Measurements from ENCODE around the gene PRRX2. TPM values are rescaled to one million over a fixed set of nuclear protein-coding genes. Genes with fewer than 3 reads are reported as not detected.

PRRX2 gene
- polyA plus RNA-seq, 1 donor (not counting 4 experiments of a cell fraction or from before 2014, with no cell fraction given): not detected

DNA sequence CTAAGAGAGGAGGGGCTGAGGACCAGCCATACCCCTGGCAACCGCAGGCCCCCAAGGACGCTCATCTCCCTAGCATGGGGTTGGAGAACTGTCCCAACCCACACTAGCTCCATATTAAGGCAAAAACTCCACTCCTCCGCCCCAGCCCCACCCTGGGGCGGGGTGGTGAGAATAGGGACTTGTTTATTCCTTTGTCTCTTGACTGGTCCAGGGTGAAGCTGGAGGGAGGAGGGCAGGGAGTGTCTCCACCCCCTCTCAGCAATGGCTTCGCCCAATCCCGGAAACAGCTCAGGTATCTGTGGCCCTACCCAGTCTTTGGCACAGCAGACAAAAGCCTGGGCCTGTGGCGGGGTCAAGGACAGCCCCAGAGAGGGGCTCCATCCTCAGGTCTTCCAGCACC is 16.9 kb downstream of the PRRX2 start:
- H3K36me3 ChIP-seq (ENCODE audit: control insufficient read depth in 2 of 2, extremely low read depth in 1 of 2, insufficient read depth in 2 of 2, low read length in 2 of 2): no peaks in the 10 kb centered on the region
- peaks cover 2% of the 10 kb centered on the region for H4K20me1 ChIP-seq (ENCODE audit: control insufficient read depth, extremely low read depth, insufficient read depth, low read length)
- H3K9me3 ChIP-seq (ENCODE audit: control insufficient read depth, low read depth, low read length): no peaks in the 10 kb centered on the region
- peaks cover 10% of the 10 kb centered on the region for H3K4me1 ChIP-seq (ENCODE audit: control insufficient read depth, extremely low read depth, insufficient read depth, low read length)
- H3K27ac ChIP-seq (ENCODE audit: control insufficient read depth, insufficient read depth, low read length): no peak overlapping the region
- peaks cover 4% of the 10 kb centered on the region for H3K27me3 ChIP-seq (ENCODE audit: control insufficient read depth, extremely low read depth, insufficient read depth, low read length)
- TF ChIP-seq, protein P1, sequence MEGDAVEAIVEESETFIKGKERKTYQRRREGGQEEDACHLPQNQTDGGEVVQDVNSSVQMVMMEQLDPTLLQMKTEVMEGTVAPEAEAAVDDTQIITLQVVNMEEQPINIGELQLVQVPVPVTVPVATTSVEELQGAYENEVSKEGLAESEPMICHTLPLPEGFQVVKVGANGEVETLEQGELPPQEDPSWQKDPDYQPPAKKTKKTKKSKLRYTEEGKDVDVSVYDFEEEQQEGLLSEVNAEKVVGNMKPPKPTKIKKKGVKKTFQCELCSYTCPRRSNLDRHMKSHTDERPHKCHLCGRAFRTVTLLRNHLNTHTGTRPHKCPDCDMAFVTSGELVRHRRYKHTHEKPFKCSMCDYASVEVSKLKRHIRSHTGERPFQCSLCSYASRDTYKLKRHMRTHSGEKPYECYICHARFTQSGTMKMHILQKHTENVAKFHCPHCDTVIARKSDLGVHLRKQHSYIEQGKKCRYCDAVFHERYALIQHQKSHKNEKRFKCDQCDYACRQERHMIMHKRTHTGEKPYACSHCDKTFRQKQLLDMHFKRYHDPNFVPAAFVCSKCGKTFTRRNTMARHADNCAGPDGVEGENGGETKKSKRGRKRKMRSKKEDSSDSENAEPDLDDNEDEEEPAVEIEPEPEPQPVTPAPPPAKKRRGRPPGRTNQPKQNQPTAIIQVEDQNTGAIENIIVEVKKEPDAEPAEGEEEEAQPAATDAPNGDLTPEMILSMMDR (optimal IDR thresholded peaks at IDR 0.05 in 1 of 3, IDR thresholded peaks at IDR 0.05 in 1 of 3, conservative IDR thresholded peaks at IDR 0.05 in 1 of 3; ENCODE audit: extremely low read depth in 1 of 3, insufficient read depth in 2 of 3, low read length in 3 of 3): no peak
- TF ChIP-seq EZH2 (IDR thresholded peaks at IDR 0.05; ENCODE audit: low read length): no peak
- H3K4me3 ChIP-seq (ENCODE audit: control insufficient read depth in 2 of 3, extremely low read depth in 1 of 3, insufficient read depth in 2 of 3, low read depth in 1 of 3, low read length in 3 of 3): no peak overlapping the region
- H3K9me1 ChIP-seq (ENCODE audit: control insufficient read depth, extremely low read depth, insufficient read depth, low read length): no peaks in the 10 kb centered on the region
- no peaks in the 10 kb centered on the region for H3K79me2 ChIP-seq (ENCODE audit: control insufficient read depth, insufficient read depth, low read length)
- DNase-seq (ENCODE audit: low read depth, low spot score) (no peak), FAIRE-seq (no peak)
- dilution Hi-C loops (cut with MboI; ENCODE audit: extremely low pct_ligation_motif_present, low sequenced_read_pairs): no loop called here
- no peak overlapping the region for H2AFZ ChIP-seq (ENCODE audit: control insufficient read depth, low read length)
- no peak overlapping the region for H3K9ac ChIP-seq (ENCODE audit: control insufficient read depth, extremely low read depth, insufficient read depth, low read length)
- no peak overlapping the region for H3K4me2 ChIP-seq (ENCODE audit: control insufficient read depth, extremely low read depth, insufficient read depth, low read depth, low read length)

DNA sequence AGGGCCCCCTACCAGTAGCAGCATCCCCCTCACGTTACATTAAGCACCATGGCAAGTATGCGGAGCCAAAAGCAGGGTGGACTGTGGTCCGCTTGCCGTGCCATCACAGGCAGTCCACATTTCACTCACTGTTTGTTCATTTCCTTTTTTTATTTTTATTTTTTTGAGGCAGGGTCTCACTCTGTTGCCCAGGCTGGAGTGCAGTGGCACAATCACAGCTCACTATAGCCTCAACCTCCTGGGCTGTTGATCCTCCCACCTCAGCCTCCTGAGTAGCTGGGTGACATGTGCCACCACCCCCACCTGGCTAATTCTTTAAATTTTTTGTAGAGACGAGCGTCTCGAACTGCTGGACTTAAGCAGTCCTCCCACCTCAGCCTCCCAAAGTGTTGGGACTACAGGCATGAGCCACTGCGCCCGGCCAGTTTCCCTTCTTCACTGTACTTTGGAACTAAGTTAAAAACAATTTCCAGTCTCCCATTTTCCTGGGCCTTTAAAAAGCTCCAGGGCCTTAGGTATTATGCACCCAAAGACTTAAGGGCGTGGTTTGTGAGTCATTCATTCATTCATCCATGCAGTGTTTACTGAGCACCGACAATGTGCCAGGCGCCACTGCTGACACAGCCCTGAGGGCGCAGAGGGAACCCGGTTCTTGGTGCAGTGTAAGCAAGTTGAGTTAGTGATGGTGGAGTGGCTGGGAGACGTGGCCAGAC is 19.9 kb downstream of the PRRX2 start:
- no peak overlapping the region for H3K4me3 ChIP-seq (ENCODE audit: control insufficient read depth in 2 of 3, extremely low read depth in 1 of 3, insufficient read depth in 2 of 3, low read depth in 1 of 3, low read length in 3 of 3)
- no peak overlapping the region for H3K9ac ChIP-seq (ENCODE audit: control insufficient read depth, extremely low read depth, insufficient read depth, low read length)
- H4K20me1 ChIP-seq (ENCODE audit: control insufficient read depth, extremely low read depth, insufficient read depth, low read length): peaks cover 2% of the 10 kb centered on the region
- dilution Hi-C loops (cut with MboI; ENCODE audit: extremely low pct_ligation_motif_present, low sequenced_read_pairs): no loop called here
- no peaks in the 10 kb centered on the region for H3K9me3 ChIP-seq (ENCODE audit: control insufficient read depth, low read depth, low read length)
- no peaks in the 10 kb centered on the region for H3K79me2 ChIP-seq (ENCODE audit: control insufficient read depth, insufficient read depth, low read length)
- H3K27ac ChIP-seq (ENCODE audit: control insufficient read depth, insufficient read depth, low read length): no peak overlapping the region
- H3K9me1 ChIP-seq (ENCODE audit: control insufficient read depth, extremely low read depth, insufficient read depth, low read length): no peaks in the 10 kb centered on the region
- FAIRE-seq (no peak), DNase-seq (ENCODE audit: low read depth, low spot score) (peak; percentile 76)
- peaks cover 10% of the 10 kb centered on the region for H3K4me1 ChIP-seq (ENCODE audit: control insufficient read depth, extremely low read depth, insufficient read depth, low read length)
- no peaks in the 10 kb centered on the region for H3K27me3 ChIP-seq (ENCODE audit: control insufficient read depth, extremely low read depth, insufficient read depth, low read length)
- TF ChIP-seq, protein P1 (optimal IDR thresholded peaks at IDR 0.05 in 1 of 3, IDR thresholded peaks at IDR 0.05 in 1 of 3, conservative IDR thresholded peaks at IDR 0.05 in 1 of 3; ENCODE audit: extremely low read depth in 1 of 3, insufficient read depth in 2 of 3, low read length in 3 of 3): no peak
- no peak for TF ChIP-seq EZH2 (IDR thresholded peaks at IDR 0.05; ENCODE audit: low read length)
- H2AFZ ChIP-seq (ENCODE audit: control insufficient read depth, low read length): no peak overlapping the region
- peak overlapping the region; percentile 54 for H3K4me2 ChIP-seq (ENCODE audit: control insufficient read depth, extremely low read depth, insufficient read depth, low read depth, low read length)
- H3K36me3 ChIP-seq (ENCODE audit: control insufficient read depth in 2 of 2, extremely low read depth in 1 of 2, insufficient read depth in 2 of 2, low read length in 2 of 2): no peaks in the 10 kb centered on the region
